Middle frontal gyrus (tissue), 1 donor: Measurements from ENCODE around the gene ADRM1.

ENCODE experiments used
- DNase-seq: peaks from one replicate; pipeline ENCODE4 v3.0.0-alpha.2; 2015; ENCODE audit warnings: low spot score; ENCODE audit errors: extremely low spot score

Gene ADRM1

DNA sequence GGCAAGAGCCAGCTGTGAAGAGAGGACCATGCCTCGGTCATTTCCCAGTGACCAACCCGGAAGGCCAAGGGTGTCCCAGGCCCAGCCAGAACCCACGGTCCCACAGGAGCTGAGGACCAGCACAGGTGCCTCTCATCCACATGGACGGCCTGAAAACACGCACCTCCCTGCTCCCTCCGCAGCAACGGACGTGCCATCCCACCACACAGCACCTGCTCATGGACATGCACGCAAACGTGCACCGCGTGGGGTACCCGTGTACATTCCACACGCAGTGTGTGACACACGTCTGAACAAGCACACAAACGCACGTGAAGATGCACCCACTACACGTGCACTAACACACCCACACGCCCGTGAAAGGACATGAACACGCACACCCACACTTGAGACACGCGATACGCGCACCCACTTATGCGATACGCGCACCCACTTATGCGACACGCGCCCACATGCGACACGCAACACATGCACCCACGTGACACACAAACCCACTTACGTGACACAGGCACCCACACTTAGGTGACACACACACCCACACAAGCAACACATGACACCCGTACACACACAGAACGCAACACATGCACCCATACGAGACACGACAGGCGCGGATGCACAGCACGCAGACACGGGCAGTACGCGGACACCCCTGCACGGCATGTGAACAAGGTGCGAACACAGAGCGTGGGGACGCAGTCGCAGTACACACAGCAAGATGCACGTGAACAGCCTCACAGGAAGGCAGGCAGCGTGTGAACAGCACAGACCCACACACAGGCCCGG lies 34.2 kb downstream of the ADRM1 start:
- DNase-seq = no peak

DNA sequence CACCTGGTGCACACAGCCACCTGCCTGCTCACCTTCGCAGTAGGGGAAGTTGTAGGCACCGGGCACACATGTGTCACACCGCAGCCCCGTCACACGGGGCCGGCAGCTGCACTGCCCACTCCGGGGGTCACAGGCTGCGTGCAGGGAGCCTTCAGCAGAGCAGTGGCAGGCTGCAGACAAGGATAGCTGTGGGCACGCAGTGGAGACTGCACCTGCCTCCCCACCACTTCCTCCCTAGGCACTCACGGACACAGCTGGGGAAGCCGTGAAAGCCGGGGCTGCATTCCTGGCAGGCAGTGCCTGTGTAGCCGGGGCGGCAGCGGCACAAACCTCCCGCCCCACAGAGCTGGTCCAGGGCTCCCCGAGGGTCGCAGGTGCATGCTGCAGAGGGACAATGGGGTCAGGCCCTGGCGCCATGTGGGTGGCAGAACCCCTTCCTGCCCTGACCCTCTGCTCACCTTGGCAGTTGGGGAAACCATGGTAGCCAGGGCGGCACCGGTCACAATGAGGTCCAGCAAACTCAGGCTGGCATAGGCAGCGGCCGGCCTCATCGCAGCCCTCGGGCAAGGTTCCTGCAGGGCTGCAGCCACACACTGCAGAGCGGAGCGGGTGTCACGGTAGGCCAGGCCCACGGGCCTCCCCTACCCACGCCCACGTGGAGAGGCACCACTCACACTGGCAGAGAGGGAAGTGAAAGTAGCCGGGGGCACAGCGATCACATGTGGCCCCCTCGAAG lies 34.9 kb downstream of the ADRM1 start:
- DNase-seq = no peak

DNA sequence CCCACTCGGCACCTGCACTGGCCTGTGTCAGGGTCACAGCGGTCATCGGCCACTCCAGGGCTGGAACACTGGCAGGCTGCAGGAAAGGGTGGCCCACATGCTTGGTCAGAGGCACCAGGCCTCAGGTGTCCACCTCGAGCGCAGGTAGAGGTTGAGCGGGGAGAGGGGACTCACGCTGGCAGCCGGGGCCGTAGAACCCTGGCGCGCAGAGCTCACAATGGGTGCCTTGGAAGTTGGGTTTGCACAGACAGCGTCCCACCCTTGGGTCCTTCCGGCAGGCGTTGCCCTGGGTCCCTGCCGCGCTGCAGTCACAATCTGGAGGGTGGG lies 35.5 kb downstream of the ADRM1 start:
- DNase-seq = no peak

DNA sequence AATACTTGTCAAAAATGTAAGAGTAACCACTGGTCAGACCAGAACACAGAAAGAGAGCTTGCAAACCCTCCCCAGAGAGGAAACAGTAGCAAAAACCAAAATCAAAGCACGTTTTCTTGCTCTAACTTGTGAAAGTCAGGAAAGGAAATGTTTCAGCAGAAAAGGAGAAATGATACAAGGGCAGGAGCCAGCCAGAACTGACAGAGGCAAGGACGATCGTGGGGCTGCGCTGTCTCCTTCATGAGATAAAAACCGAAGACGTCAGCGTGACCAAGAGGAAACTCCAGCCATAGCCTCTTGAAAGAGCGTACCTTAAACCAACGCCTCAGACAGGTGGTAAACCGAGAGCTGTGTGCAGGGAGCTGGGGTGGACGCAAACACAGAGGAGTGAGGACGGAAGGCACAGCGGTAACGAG lies 36.9 kb downstream of the ADRM1 start:
- no peak for DNase-seq

DNA sequence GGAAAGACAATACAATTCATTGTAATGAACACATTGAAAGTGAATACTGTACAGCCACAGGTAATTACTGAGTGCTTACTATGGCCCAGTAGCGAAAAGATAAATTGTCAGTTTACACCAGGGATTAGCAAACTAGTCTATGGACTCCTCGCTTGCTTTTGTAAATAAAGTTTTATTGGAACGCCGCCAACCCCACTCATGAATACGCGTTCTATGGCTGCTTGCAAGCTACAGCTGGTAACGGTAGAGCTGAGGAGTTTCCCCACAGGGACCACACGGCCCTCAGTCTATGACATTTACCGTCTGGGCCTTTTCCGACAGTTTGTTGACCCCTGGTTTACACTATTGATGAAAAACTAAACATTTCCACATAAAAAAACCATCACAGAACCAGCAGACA lies 40.1 kb downstream of the ADRM1 start:
- no peak for DNase-seq

DNA sequence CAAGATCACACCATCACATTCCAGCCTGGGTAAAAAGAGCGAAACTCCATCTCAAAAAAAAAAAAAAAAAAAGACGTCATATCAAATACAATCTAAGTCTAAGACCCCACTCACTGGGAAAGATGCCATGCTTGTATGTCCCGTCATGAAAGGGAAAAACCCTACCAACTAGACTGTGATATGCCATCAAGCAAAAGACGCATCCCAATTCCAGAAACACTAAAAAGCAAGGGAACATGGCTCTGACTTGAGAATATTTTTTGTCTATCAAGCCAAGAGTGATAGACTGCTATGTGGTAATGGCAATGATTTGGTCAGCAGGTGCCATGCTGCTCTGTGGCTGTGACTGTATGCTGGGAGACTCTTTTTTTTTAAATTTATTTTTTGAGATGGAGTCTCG lies 41.3 kb downstream of the ADRM1 start:
- no peak for DNase-seq

DNA sequence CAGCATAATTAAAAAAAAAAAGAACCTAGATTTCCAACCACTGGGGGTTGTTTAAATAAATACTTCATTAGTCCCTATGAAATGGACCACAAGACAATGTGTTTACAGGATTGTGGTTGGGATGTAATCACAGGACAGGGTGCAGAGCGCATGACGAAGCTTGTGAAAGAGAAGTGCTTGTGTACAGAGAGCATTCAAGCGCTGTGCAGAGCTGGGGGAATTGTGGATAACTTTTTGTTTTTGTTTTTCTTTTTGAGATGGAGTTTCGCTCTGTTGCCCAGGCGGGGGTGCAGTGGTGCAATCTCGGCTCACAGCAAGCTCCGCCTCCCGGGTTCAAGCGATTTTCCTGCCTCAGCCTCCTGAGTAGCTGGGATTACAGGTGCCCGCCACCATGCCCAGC lies 42.0 kb downstream of the ADRM1 start:
- no peak for DNase-seq

DNA sequence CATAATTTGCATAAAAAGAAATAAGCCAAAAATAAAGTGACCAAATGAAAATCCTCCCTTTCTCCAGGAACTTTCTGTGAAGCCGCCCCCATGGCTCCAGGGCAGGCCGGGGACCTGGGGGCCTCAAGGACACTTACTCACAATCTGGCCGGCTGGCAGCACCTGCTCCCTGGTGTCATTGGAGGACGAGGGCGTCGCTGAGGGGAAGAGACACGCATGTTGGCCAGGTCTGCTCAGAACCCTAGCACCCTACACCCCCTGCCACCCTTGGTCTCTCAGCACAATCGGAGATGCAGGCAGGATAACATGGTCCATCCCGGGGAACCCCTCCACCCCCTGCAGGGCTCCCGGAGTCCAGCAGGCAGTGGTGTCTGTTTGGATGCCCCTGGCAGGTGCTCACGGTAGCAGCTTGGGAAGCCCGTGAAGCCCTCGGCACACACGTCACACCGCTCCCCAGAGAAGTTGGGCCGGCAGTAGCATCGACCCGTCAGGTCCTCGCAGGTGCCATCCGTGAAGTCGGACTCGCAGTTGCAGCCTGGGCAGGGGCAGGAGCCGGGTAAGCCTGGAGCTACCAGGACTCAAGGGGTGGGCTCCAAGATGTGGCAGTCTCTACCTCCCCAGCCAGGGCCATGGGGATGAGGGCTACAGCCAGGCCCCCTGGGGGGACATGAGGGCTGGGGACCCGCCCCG lies 43.0 kb downstream of the ADRM1 start:
- DNase-seq = no peak

DNA sequence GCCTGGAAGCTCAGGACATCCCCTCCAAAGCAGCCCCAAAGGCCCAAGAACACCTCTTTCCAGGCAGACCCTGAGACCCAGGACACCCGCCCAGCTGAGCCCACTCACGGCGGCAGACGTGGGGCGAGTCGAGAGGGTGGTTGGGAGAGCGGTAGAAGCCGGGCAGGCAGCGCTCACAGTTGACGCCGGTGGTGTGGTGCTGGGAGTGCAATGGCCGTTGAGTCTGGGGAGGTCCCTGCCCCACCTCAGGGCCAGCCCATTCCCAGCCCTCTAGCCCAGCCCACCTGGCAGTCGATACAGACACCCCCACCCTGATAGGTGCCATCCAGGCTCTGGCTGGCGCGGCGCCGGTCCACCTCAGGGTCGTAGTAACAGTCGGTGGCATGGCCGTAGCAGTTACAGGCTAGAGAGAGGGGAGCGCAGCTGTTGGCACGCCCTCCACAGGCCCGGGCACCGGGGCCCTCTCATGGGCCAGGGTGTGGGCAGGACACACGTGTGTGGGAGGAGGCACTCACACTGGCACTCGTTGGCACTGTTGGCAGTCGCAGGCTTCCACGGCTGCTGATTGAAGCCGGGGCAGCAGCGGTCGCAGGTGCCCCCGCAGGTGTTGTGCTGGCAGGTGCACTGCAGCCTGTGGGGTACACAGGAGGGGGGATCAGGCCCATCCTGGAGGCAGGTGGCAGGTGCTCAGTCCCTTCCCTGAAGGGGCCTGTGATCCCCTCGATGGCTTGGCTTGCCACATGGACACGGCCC lies 43.8 kb downstream of the ADRM1 start:
- no peak for DNase-seq

DNA sequence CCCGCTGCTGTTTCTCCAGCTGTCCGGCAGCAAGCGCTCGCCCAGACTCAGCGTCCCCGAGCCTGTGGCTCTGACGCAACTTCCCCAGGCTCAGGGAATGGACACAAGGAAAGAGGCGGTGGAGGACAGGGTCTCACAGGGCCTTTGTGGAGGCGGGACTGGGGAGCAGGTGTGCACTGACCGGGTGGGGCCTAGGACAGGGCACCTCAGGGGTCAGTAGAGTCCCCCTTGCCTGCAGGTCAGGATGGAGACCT lies 44.3 kb downstream of the ADRM1 start:
- no peak for DNase-seq

DNA sequence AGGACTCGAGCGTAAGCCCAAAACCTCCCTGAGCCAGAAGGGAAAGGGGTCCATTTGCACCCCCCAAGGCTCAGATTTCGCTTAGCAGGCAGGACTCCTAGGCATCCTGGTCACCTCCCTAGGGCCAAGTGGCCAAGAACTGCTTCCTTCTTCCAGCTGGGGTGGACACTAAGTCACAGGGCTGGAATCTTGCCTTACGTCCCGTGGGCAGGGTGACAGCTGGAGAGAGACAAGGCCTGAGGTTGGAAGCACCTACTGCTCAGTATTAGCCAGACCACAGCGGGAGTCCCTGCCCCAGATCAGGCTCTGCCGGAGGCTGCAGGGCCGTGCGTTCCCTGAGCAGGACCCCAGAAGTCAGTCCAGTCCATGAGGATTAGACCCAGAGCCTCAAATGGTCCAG lies 44.6 kb downstream of the ADRM1 start:
- DNase-seq = no peak

DNA sequence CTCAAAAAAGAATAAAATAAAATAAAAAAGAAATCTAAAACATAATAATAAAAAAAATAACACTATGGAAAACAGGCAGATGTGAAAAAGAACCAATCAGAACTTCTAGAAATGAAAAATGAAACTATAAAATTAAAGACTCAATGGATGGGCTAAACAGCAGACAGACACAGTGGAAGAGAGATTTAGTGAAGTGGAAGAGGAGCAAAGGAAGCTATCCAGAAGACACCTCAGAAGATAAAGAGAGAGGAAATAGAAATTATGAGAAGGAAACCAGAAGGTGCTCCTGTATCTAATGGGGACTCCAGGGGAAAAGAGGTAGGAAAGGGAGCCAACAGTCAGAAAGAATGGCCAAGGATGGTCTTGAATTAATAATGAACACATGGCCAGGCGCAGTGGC lies 45.8 kb downstream of the ADRM1 start:
- DNase-seq = no peak

DNA sequence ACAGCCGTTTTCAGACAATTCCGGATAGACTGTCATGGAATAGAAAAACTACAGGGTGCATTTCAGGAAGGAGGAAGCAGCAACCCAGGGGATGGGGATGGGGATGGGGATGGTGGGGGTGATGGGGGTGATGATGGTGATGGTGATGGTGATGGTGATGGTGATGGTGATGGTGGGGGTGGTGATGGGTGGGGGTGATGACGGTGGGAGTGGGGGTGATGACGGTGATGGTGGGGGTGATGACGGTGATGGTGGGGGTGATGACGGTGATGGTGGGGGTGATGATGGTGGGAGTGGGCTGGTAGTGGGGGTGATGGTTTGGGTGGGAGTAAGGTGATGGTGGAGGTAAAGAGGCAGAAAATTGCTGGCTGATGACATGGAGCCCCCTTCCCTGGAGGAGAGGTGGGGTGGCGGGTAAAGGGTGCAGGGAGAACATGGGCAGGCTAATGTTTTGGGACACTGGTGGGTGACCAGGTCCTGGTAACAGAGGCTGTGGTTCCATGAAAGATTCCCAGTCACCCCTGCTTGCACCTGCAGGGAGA lies 46.8 kb downstream of the ADRM1 start:
- DNase-seq = no peak

DNA sequence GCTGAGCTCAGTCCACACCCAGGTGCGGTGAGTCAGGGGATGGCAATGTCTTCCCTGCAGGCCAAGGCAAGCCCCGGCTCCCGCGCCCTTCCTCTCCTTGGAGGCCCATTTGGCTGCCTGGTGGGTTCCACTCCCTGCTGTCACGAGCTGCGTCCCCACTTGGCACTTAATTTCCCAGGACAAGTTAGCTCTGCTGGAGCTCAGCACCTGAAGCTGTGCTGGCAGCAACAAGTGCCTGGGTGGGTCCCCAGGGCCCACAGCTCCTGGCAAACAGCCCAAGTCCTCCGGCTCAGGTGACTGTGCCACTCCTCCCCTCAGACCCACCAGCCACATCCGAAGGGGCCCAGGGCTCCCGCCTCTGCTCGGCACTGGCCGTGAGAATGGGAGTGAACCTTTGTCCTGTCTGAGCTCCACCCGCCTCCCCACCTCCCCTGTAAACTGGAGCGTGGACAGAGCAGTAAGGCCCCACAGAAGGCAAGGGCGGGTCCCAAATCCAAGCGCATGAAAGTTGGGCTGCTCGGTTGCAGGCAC lies 47.4 kb downstream of the ADRM1 start:
- DNase-seq = no peak

DNA sequence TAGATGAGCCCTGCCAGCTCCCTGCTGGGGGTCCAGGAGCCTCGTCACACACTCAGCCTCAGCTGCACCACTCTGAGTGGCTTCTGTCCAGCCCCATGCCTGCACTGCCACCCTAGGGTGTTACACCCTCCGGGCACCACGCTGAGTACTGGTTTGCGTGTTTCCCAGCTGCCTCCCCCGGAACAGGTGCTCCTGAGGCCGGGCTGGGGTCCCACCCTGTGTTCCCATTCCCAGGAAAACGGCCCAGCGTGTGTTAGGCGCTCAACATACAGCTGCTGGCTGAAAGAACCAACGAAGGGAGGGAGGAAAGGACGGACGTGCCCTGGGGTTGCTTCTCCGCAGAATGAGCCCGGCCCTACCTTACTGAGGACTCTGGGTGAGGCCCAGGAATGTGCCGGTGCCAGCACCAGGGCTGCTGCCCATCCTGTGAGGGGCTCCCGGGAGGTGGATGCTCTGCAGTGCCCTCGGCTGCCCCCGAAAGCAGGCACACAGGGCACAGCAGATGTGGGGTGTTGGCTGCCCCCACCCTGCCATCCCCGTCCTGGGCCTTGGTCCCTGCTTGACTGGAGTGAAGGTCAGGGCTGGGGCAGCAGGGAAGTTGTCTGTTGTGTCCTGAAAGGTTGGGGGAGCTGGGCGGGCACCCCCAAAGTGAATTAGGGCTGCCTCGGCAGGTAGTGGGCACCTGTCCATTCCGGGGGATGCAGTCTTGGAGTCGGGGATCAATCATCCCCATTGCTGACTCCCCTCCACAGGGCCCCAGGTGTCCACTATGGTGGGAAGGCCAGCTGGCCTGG lies 48.0 kb downstream of the ADRM1 start:
- DNase-seq = no peak

DNA sequence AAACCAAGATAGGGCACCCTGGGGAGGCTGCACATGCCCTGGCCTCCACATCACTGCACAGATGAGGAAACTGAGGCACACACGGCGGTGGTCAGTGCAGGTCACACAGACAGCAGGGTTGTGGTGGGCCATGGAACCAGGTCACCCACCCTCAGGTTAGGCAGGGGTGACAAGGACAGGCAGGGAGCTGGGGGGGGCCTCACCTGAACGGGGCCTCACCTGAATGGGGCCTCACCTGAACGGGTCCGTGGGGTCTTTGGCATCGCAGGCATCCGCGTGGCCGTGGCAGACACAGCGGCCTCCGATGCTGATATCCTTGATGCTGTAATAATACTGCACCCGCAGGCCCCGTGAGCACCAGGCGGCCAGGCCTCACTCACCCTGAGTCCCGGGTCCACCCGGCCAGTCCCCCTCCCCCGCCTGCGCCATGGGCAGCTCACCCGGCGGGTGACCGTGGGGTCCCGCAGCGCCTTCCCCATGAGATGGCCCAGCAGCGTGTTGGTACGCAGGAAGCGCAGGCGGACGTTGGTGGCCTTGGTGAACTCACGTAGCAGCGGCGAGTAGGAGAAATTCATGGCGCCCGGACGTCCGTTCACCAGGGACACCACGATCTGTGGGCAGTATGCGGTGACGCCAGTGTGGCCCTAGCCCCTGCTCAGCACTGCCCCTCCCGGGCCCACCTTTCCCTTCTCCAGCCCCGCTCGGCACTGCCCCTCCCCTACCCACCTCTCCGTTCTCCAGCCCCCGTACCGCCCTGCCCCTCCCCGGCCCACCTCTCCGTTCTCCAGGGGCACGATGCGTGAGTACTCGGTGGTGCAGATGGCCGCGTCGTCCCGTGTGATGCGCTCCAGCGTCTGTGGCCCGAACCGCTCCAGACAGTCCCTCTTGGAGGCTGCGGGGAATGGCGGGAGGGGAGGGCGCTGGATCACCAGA lies 48.9 kb downstream of the ADRM1 start:
- DNase-seq = no peak

DNA sequence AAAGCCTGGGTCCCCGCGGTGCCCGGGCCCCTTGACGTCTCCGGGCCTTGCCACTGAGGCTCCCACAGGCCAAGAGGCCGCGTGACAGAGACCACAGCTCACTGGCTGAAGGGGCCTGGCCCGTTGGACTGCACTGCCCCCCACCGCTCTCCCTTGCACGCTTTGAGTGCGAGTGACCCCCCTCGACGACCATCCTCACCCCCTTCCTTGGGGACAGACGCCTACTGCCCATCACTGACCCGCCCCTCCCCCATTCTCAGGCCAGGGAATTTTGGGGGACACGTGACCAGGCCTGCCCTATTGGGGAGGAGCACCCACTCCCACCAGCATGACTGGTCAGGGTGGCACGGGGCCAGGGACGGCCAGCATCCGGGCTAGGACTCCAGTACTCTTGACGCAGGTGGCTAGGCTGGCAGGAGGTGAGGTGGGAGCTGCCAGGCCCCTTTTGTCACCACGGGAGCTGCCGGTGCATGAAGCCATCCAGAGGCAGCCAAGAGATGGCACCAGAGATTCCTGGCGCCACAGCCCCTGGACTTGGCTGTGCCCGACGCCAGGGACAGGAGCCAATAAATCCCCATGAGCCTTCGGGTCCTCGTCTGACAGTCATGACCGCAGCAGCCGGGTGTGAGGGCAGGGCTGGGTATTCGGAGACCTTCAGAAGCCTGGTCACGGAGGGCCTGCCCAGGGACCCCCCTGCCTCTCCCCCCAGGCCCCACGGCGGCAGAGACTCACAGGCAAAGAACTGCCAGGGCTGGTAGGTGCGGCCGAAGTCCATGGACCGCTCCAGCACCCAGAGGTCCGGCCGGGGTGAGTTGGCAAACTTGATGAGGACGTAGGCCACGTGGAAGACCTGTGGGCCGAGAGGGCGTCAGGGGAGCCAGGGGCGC lies 49.8 kb downstream of the ADRM1 start:
- DNase-seq = peak; percentile 46

DNA sequence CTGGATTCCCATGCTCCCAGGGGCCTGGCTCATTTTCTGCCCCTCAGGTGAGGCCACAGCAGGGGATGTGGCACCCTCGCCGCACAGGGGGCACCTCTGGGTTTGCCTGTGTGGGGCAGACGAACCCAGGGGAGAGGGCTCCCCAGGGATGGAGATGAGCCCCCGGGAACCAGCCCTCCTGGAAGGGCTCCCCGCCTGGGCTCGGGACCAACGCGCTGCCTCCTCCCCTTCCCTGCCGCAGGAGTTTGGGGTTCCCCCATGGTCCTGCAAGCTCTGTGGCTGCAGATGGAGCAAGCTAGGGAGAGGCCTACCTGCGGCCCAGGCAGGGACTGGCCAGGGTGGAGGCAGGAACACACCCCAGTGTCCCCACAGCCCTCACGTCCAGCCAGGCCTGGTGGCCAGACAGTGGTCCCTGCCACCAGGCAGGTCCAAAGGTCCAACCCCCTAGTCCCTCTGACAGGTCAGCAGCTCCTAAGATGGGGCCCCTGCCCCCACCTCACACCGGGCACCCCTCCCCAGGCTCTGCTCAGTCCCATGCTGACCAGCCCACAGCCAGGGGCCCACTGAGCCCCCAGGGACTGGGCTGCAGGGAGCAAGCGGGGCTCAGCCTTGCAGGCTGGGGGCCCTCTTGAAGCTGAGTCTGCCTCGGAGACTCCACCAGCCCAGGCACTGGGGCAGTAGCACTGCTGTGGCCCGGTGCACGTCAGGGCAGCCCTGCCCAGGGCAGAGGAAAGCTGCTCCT lies 50.7 kb downstream of the ADRM1 start:
- DNase-seq = no peak
